ENCODE results near the gene NCOA1.

- no peak for TF ChIP-seq CTCF (conservative IDR thresholded peaks at IDR 0.05; ENCODE audit: low read depth, low read length)
- TF ChIP-seq EZH2 (IDR thresholded peaks at IDR 0.05; ENCODE audit: borderline replicate concordance, low read depth, low read length, poor library complexity, severe bottlenecking), result no peak
Measured at GRCh38 chr2:24570225-24570624, 79.2 kb downstream of the NCOA1 start.

All from A673 (cell line).